Loucy (cell line): ENCODE measurements around the gene HOXA10.

Experiments
- H2AFZ ChIP-seq: fragments of 200-600 bp; sonication (generic); 2 replicates; pipeline ENCODE4 v1.6.0; 2016; ENCODE audit warnings: antibody characterized with exemption, mild to moderate bottlenecking, low read length, moderate library complexity
- H3F3A ChIP-seq: fragments of 200-600 bp; 2 replicates; pipeline ENCODE4 v1.6.0; 2016; ENCODE audit warnings: antibody characterized with exemption, low read depth, mild to moderate bottlenecking
- H3K27me3 ChIP-seq: fragments of 200-600 bp; sonication (generic); 2 replicates; pipeline ENCODE4 v1.6.1; 2014; ENCODE audit warnings: low read length, mild to moderate bottlenecking; ENCODE audit not compliant: insufficient read depth, poor library complexity, severe bottlenecking
- H3K36me3 ChIP-seq: fragments of 200-600 bp; sonication (generic); 2 replicates; pipeline ENCODE4 v1.6.1; 2016; ENCODE audit warnings: low read length; ENCODE audit not compliant: insufficient read depth
- H3K4me1 ChIP-seq: fragments of 200-600 bp; sonication (generic); 2 replicates; pipeline ENCODE4 v1.5.1; 2014; ENCODE audit warnings: low read length, mild to moderate bottlenecking; ENCODE audit not compliant: insufficient read depth, poor library complexity, severe bottlenecking
- H3K4me2 ChIP-seq: fragments of 200-600 bp; sonication (generic); 2 replicates; pipeline ENCODE4 v1.6.0; 2014; ENCODE audit warnings: antibody characterized with exemption, low read length, low read depth, mild to moderate bottlenecking; ENCODE audit not compliant: poor library complexity, severe bottlenecking
- H3K4me3 ChIP-seq: fragments of 200-600 bp; sonication (generic); 2 replicates; pipeline ENCODE4 v1.5.1; 2014; ENCODE audit warnings: low read length, mild to moderate bottlenecking, mixed read lengths; ENCODE audit not compliant: poor library complexity, severe bottlenecking
- H3K79me2 ChIP-seq: fragments of 200-600 bp; sonication (generic); 2 replicates; pipeline ENCODE4 v1.6.1; 2014; ENCODE audit warnings: low read length; ENCODE audit not compliant: insufficient read depth
- H3K9ac ChIP-seq: fragments of 200-600 bp; sonication (generic); 2 replicates; pipeline ENCODE4 v1.6.0; 2014; ENCODE audit warnings: mild to moderate bottlenecking, low read depth, low read length, moderate library complexity; ENCODE audit not compliant: poor library complexity, severe bottlenecking
- H3K9me2 ChIP-seq: fragments of 200-600 bp; sonication (generic); replicated peaks from 2 replicates; pipeline ENCODE4 v1.6.1; 2016; ENCODE audit warnings: low read depth, low read length, mixed read lengths
- H3K9me3 ChIP-seq: fragments of 200-600 bp; sonication (generic); 2 replicates; pipeline ENCODE4 v1.6.1; 2014; ENCODE audit warnings: mild to moderate bottlenecking, antibody characterized with exemption, low read length, low read depth; ENCODE audit not compliant: insufficient read depth
- H4K20me1 ChIP-seq: fragments of 200-600 bp; sonication (generic); 2 replicates; pipeline ENCODE4 v1.6.0; 2014; ENCODE audit warnings: antibody characterized with exemption, low read length, mild to moderate bottlenecking; ENCODE audit not compliant: insufficient read depth, poor library complexity, severe bottlenecking
- EZH2phosphoT487 ChIP-seq: fragments of 200-600 bp; IDR thresholded peaks from 2 replicates; pipeline ENCODE4 v1.6.1; 2018; ENCODE audit warnings: antibody characterized with exemption, mild to moderate bottlenecking, moderate library complexity, borderline replicate concordance
- TF ChIP-seq, protein P1 (sequence below): fragments of 200-600 bp; sonication (generic); conservative IDR thresholded peaks from 2 replicates; pipeline ENCODE4 v1.5.1; 2014; ENCODE audit warnings: mild to moderate bottlenecking, antibody characterized with exemption, low read length

The HOXA10 gene

DNA sequence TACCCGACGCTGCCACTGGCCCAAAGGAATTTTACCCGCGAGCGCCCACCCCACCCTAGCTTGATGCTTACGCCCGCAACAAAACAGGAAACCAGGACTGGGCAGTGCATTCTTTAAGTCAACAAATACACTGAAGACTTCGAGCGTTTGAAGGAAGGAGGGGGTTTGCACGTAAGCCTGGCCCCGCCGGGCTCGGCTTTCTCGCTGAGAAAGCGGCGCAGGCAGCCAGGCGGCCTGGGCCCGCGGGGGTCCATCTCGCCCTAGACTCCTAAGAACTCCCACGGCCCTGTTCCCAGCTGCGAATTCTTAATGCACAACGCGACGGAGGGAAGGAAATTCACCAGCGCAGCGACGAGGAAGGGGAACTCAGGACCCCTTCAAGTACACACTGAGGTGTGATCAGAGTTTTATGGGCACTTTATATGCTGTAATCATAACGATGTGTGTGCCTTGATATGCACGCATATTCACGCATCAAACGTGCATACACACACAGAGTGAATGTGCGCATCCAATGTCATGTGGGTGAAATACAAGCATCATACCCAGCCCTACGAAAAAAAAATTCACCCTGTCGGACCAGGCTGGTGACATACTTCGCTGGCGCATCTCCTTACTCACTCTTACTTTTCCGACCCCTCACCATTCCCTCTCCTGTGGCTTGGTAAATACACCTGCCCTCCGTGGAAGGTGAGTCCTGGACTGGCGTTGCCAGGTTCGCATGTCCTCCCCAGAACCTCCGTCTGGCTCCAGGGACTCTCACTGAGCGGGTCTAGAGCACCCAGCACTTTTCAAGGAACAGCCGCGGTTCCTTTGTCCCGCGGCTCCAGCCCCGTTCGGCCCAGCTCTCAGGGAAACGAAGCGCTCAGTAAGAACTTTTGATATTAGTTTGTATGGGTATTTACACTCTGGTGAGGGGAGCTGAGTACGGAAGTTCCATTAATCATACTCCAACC, 31.5 kb upstream of the HOXA10 start:
- H3K4me1 ChIP-seq, result peaks cover 18% of the 10 kb centered on the region
- H3F3A ChIP-seq, result no peaks in the 10 kb centered on the region
- H3K9me2 ChIP-seq, result no peaks in the 10 kb centered on the region
- H3K79me2 ChIP-seq, result peaks cover 25% of the 10 kb centered on the region
- no peaks in the 10 kb centered on the region for H3K27me3 ChIP-seq
- TF ChIP-seq, protein P1, sequence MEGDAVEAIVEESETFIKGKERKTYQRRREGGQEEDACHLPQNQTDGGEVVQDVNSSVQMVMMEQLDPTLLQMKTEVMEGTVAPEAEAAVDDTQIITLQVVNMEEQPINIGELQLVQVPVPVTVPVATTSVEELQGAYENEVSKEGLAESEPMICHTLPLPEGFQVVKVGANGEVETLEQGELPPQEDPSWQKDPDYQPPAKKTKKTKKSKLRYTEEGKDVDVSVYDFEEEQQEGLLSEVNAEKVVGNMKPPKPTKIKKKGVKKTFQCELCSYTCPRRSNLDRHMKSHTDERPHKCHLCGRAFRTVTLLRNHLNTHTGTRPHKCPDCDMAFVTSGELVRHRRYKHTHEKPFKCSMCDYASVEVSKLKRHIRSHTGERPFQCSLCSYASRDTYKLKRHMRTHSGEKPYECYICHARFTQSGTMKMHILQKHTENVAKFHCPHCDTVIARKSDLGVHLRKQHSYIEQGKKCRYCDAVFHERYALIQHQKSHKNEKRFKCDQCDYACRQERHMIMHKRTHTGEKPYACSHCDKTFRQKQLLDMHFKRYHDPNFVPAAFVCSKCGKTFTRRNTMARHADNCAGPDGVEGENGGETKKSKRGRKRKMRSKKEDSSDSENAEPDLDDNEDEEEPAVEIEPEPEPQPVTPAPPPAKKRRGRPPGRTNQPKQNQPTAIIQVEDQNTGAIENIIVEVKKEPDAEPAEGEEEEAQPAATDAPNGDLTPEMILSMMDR, result no peak
- no peak for TF ChIP-seq EZH2phosphoT487
- no peak overlapping the region for H2AFZ ChIP-seq
- no peaks in the 10 kb centered on the region for H3K36me3 ChIP-seq
- H3K4me2 ChIP-seq, result no peak overlapping the region
- no peaks in the 10 kb centered on the region for H3K9me3 ChIP-seq
- no peaks in the 10 kb centered on the region for H4K20me1 ChIP-seq
- H3K4me3 ChIP-seq, result no peak overlapping the region
- H3K9ac ChIP-seq, result no peak overlapping the region

DNA sequence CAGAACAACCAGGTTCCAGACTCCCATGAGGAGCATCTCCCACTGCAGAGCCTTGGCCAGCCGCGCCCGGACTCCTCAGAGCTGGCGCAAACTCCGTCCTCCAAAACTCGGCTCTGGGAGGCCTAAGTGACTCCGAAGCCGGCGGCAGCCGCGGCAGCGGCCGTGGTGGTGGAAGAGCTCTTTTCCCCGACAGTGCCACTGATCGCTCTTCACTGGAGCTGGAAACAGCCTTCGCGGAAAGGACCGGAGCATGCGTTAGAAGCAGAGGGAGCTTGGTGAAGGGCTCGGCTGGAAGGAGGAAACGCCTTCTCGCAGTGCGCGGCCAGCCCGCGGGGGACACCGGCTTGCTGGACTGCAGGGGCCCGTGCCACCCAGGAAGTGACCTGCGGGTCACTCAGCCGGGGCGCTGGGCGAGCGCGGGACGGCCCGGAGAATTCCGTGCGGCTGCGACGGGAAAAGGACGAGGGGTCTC, 30.8 kb upstream of the HOXA10 start:
- Histone ChIP-seq H3K9me3 (no peaks in the 10 kb centered on the region), H2AFZ (no peak overlapping the region), H3K4me3 (no peak overlapping the region), H3K4me1 (peaks cover 18% of the 10 kb centered on the region), H3K36me3 (no peaks in the 10 kb centered on the region), H3K27me3 (no peaks in the 10 kb centered on the region), H3K9ac (no peak overlapping the region), H3K4me2 (no peak overlapping the region), H3K79me2 (peaks cover 31% of the 10 kb centered on the region), H4K20me1 (no peaks in the 10 kb centered on the region), H3F3A (no peaks in the 10 kb centered on the region), H3K9me2 (no peaks in the 10 kb centered on the region)
- TF ChIP-seq, protein P1, result no peak
- no peak for TF ChIP-seq EZH2phosphoT487

DNA sequence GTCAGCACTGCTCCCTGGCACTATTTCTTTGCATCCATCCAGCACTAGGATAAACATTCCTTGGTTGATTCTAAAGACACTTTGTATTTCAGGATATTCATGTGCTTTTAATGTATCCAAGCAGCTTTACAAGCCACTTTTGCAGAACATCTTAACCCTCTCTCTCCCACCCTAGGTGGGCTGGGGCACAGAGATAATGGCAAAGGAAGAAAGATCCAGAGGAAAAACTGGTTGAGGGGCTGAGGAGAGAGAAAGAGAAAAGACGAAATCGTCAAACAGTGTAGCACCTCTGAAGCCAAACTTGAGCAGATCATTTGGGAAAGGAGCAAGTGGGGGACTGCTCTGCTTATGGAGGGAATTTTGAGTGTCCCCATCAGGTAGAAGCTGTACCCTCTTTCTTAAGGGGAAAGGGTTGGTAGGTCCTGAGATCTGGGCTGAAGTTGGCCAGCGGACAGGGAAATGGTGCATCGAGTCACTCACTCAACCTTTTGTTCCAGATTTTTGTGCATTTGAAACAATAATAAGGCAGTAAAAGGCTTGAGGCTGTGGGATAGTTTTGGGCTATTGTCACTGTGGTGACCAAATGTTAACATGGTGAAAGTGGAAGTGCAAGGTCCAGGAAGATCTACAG, 30.0 kb upstream of the HOXA10 start:
- Histone ChIP-seq H3F3A (no peaks in the 10 kb centered on the region), H3K4me3 (no peak overlapping the region), H4K20me1 (peaks cover 1% of the 10 kb centered on the region), H3K4me2 (no peak overlapping the region), H3K36me3 (no peaks in the 10 kb centered on the region), H3K79me2 (peaks cover 36% of the 10 kb centered on the region), H3K9me3 (no peaks in the 10 kb centered on the region), H3K9me2 (no peaks in the 10 kb centered on the region), H3K4me1 (peaks cover 18% of the 10 kb centered on the region), H3K27me3 (no peaks in the 10 kb centered on the region), H2AFZ (no peak overlapping the region), H3K9ac (no peak overlapping the region)
- TF ChIP-seq EZH2phosphoT487, result no peak
- TF ChIP-seq, protein P1, result no peak
